ENCODE results near the gene TPD52L1. TPM values are rescaled to one million over a fixed set of nuclear protein-coding genes. Genes with fewer than 3 reads are reported as not detected.

TPD52L1 gene
- total and polyA plus RNA-seq, 2 donors (not counting 1 experiment from before 2014, with no cell fraction given) = not detected

DNA sequence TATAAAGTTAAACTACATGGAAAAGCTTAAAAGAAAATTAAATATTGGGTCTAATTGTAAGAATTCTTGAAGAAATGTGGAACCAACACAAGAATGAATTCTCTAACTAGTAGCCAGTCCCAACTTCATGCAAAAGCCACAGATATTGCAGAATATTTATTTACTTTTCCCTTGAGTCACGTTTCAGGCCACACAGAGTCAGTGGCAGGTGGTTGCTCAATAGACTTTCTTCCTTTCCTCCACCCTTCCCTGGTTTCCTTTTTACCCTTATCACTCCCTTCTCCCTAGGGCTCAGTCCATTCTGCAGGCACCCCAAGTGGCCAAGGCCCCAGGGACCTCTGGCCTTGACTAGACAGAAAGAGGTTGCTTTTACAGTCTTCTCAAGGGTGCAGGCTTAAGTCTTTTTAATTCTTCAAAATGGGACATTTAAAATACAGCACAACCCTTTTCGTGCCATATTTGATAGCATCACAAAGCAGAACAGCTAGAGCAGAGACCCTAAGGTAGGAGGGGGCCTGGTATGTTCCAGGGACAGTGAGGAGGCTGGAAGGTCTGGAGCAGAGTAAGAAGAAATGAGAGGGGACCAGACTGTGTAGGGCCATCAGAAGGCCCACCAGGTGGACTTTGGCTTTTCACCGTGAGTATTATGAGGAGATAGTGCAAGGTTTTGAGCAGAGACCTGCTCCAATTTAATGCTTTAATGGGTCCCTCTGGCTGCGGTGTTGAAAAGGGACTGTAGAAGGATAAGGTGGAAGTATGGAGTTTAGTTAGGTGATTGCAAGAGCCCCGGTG lies 83.2 kb downstream of the TPD52L1 start:
- H3K27me3 ChIP-seq (replicated peaks in 1 of 4; ENCODE audit: control extremely low read depth in 1 of 4, control insufficient read depth in 3 of 4, insufficient read depth in 4 of 4, low read length in 3 of 4) = no peaks in the 10 kb centered on the region
- no peak for TF ChIP-seq EZH2 (IDR thresholded peaks at IDR 0.05; ENCODE audit: borderline replicate concordance, insufficient read depth, low read depth, low read length, poor library complexity, severe bottlenecking)
- no peak for TF ChIP-seq CTCF (IDR thresholded peaks at IDR 0.05)
- intact Hi-C loops (cut with micrococcal nuclease) = no loop called here
- no peaks in the 10 kb centered on the region for H3K36me3 ChIP-seq (replicated peaks in 1 of 2; ENCODE audit: control extremely low read depth in 1 of 2, control insufficient read depth in 1 of 2, extremely low read depth in 1 of 2, insufficient read depth in 2 of 2, low read length in 1 of 2)
- ATAC-seq (ENCODE audit: low read depth) (no peak), DNase-seq (no peak)
- H3K4me2 ChIP-seq (replicated peaks; ENCODE audit: low read depth, low read length, poor library complexity, severe bottlenecking) = no peak overlapping the region
- no peaks in the 10 kb centered on the region for H3K9me3 ChIP-seq (ENCODE audit: control extremely low read depth in 1 of 3, control insufficient read depth in 2 of 3, insufficient read depth in 1 of 3, low read length in 2 of 3)
- Mint-ChIP-seq H3K4me3 (no peak overlapping the region), H3K27ac (no peak overlapping the region), H3K4me1 (no peaks in the 10 kb centered on the region), H3K27me3 (no peaks in the 10 kb centered on the region), H3K9me3 (ENCODE audit: insufficient read depth) (peaks cover 13% of the 10 kb centered on the region)
- no peak overlapping the region for H3K9ac ChIP-seq (ENCODE audit: low read length)
- H3K79me2 ChIP-seq (ENCODE audit: control insufficient read depth, insufficient read depth, low read length) = no peaks in the 10 kb centered on the region
- H2AFZ ChIP-seq (ENCODE audit: insufficient read depth, low read depth, low read length, poor library complexity, severe bottlenecking) = no peak overlapping the region
- 97% methylated on average over 3 of the region's 5 CpGs for WGBS (ENCODE audit: insufficient coverage)
- no peak overlapping the region for H3K4me3 ChIP-seq (ENCODE audit: control extremely low read depth in 1 of 5, extremely low read depth in 1 of 5, insufficient read depth in 1 of 5, low read depth in 2 of 5, low read length in 4 of 5)
- H4K20me1 ChIP-seq (ENCODE audit: control insufficient read depth, insufficient read depth, low read length, poor library complexity, severe bottlenecking) = no peaks in the 10 kb centered on the region
- H3K4me1 ChIP-seq (ENCODE audit: control insufficient read depth in 2 of 2, insufficient read depth in 2 of 2, low read length in 2 of 2) = no peaks in the 10 kb centered on the region
- H3K27ac ChIP-seq (ENCODE audit: low read length in 2 of 2) = no peak overlapping the region
- ChIA-PET CTCF (no interaction called here), POLR2A (no interaction called here)

DNA sequence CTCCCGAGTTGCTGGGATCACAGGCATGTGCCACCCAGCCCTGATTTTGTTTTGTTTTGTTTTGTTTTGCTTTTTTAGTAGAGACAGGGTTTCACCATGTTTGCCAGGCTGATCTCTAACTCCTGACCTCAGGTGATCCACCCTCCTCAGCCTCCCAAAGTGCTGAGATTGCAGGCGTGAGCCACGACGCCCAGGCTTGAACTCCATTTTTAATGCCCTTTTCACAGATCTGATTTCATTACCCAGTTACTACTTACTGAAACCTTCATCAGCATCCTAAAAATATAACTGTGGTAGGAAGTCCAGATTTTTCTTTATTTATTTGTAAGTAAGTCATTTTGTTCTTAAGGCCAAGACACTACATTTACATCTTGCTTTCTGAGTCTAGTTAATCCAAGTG lies 84.2 kb downstream of the TPD52L1 start:
- H3K27ac ChIP-seq (ENCODE audit: low read length in 2 of 2) = no peak overlapping the region
- H3K9me3 ChIP-seq (ENCODE audit: control extremely low read depth in 1 of 3, control insufficient read depth in 2 of 3, insufficient read depth in 1 of 3, low read length in 2 of 3) = peaks cover 0 to 5% (median 0%) of the 10 kb centered on the region in 3 donors
- no peak overlapping the region for H3K4me3 ChIP-seq (ENCODE audit: control extremely low read depth in 1 of 5, extremely low read depth in 1 of 5, insufficient read depth in 1 of 5, low read depth in 2 of 5, low read length in 4 of 5)
- H4K20me1 ChIP-seq (ENCODE audit: control insufficient read depth, insufficient read depth, low read length, poor library complexity, severe bottlenecking) = no peaks in the 10 kb centered on the region
- H3K4me3 Mint-ChIP-seq = no peak overlapping the region
- no peak overlapping the region for H3K27ac Mint-ChIP-seq
- intact Hi-C loops (cut with micrococcal nuclease) = no loop called here
- peaks cover 21% of the 10 kb centered on the region for H3K9me3 Mint-ChIP-seq (ENCODE audit: insufficient read depth)
- H3K4me1 Mint-ChIP-seq = no peaks in the 10 kb centered on the region
- no peaks in the 10 kb centered on the region for H3K4me1 ChIP-seq (ENCODE audit: control insufficient read depth in 2 of 2, insufficient read depth in 2 of 2, low read length in 2 of 2)
- no peak overlapping the region for H3K4me2 ChIP-seq (replicated peaks; ENCODE audit: low read depth, low read length, poor library complexity, severe bottlenecking)
- WGBS (ENCODE audit: insufficient coverage) = 86% methylated on average over 2 of the region's 4 CpGs
- no peaks in the 10 kb centered on the region for H3K36me3 ChIP-seq (replicated peaks in 1 of 2; ENCODE audit: control extremely low read depth in 1 of 2, control insufficient read depth in 1 of 2, extremely low read depth in 1 of 2, insufficient read depth in 2 of 2, low read length in 1 of 2)
- no peak for DNase-seq
- TF ChIP-seq EZH2 (IDR thresholded peaks at IDR 0.05; ENCODE audit: borderline replicate concordance, insufficient read depth, low read depth, low read length, poor library complexity, severe bottlenecking) (no peak), CTCF (IDR thresholded peaks at IDR 0.05) (no peak)
- H3K27me3 ChIP-seq (replicated peaks in 1 of 4; ENCODE audit: control extremely low read depth in 1 of 4, control insufficient read depth in 3 of 4, insufficient read depth in 4 of 4, low read length in 3 of 4) = no peaks in the 10 kb centered on the region
- no peaks in the 10 kb centered on the region for H3K27me3 Mint-ChIP-seq
- no peak overlapping the region for H3K9ac ChIP-seq (ENCODE audit: low read length)
- no peaks in the 10 kb centered on the region for H3K79me2 ChIP-seq (ENCODE audit: control insufficient read depth, insufficient read depth, low read length)
- CTCF ChIA-PET = no interaction called here
- no peak for ATAC-seq (ENCODE audit: low read depth)
- POLR2A ChIA-PET = no interaction called here
- H2AFZ ChIP-seq (ENCODE audit: insufficient read depth, low read depth, low read length, poor library complexity, severe bottlenecking) = no peak overlapping the region
